Measurements from ENCODE around the gene EXTL1. TPM values are rescaled to one million over a fixed set of nuclear protein-coding genes. Genes with fewer than 3 reads are reported as not detected.

The EXTL1 gene
- total RNA-seq, 2 donors from 2014 or later = not detected

DNA sequence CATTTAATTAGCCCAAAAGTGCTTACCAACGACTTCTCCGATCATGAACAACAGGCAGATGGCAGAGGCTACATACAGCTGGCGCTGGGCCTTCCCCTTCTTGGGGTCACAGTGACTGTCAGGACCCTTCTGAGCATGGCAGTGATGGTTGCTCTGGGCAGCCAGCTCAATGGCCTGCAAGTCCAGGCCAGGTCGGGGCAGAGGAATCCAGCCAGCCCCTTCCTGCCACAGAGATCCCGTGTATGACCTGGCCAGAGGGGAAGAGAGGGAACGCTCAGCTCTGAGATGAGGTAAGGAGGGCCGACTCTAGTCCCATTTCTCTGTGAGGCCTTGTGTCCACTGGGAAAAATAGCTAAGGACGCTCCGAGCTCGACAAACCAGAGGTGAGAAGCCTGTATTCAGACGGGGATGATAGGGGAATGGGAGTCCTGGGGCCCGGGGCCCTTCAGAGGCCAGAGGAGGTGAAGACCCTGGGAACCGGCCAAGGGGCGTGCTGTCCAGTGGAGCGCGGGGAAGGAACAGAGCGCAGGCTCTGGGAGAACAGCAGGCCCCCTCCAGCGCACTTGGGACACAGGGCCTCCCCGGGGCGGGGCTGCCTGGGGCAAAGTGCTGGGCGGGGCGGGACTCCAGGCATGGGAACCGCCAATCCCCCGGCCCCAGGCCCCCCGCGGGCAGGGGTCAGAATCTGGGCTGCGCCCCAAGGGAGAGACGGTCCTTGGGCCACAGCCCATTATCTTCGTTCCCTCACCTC lies 23.6 kb downstream of the EXTL1 start:
- Mint-ChIP-seq H3K4me3 (peak overlapping the region; percentile 21 to 56), H3K27me3 (ENCODE audit: low read depth) (peaks cover 56% of the 10 kb centered on the region), H3K9me3 (no peaks in the 10 kb centered on the region), H3K27ac (no peak overlapping the region), H3K36me3 (ENCODE audit: insufficient read depth in 2 of 2) (peaks cover 1 to 3% of the 10 kb centered on the region in 2 donors), H3K4me1 (ENCODE audit: low read depth) (no peaks in the 10 kb centered on the region)
- ATAC-seq (replicated peaks in 1 of 2) (no peak), DNase-seq (no peak)

DNA sequence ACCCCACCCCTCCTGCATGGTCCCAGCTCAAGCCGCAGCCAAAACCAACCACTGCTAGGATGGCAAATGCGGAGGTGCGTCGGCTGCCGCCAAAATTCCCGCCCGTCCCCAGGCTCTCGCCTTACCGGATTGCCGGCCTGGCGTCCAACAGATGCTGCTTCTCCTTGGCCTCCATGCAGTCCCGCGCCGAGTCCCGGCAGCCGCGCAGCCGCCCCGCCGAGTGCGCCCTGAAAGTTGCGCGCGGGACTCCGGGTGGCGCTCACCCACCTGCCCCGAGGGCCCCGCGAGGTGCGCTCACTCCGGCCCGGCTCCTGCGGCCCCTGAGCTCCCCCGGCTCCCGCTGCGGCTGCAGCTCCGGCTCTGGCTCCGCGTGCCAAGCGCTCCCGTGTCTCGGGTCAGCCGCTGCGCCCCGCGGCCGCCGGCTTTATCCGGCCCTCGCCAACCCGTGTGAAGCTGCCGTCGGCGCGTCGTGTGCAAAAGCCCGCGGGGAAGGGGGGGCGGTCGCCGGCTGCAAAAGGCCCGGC lies 24.2 kb downstream of the EXTL1 start, which contains the start of gene SLC30A2:
SLC30A2 (minus strand) TSS at position 397 of the 524 bp plus-strand sequence; CDS start at position 175, 222 bp downstream.
- H3K4me1 Mint-ChIP-seq (ENCODE audit: low read depth) = no peaks in the 10 kb centered on the region
- H3K36me3 Mint-ChIP-seq (ENCODE audit: insufficient read depth in 2 of 2) = peaks cover 1 to 3% of the 10 kb centered on the region in 2 donors
- peak within 1 kb of the TSS; percentile 34 to 56 for H3K4me3 Mint-ChIP-seq
- no peak for DNase-seq
- no peaks in the 10 kb centered on the region for H3K9me3 Mint-ChIP-seq
- peak in 1 of 2 donors; percentile 15 for ATAC-seq (replicated peaks in 1 of 2)
- peaks cover 62% of the 10 kb centered on the region for H3K27me3 Mint-ChIP-seq (ENCODE audit: low read depth)
- no peak within 1 kb of the TSS for H3K27ac Mint-ChIP-seq

DNA sequence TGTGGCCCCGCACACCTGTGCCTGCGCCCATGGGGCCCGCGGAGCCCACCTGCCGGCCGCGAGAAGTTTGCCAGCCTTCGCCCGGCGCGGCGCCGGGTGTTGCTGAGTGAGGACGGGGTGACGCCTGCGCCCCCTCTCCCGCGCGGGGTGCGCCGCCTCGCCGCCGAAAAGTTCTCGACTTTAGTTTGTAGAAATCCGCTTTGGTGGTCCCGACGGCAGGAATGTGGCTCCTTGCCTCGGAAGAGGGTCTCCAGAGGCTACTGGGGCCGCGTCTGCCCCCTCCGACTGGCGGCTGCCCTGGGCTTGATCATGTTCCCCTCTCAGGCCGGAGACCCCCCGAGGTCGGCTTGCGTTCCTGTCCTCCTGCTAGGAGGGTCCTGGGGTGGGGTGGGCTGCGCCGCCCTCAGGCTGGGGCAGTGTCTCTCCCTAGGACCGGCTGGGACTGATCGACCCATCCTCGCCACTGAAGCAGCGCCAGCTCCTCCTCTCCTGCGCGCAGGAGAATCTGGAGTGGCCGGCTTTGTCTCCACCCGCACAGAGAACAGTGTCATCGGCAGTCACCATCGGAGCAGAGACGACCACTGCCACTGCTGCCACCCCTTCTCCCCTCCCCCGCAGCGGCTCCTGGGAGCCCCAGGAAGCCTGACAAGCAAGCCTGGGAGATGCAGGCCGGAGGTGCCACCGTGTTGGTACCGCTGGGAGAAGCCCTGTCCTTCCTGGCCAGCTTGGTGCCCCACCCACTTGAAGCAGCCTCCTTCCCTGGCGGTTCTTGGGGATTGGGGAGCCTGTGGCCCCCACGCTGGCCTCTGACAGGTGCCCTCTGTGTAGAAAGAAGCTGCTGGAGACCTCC lies 24.9 kb downstream of the EXTL1 start:
- Mint-ChIP-seq H3K27me3 (ENCODE audit: low read depth) (peaks cover 69% of the 10 kb centered on the region), H3K4me3 (peak overlapping the region; percentile 34 to 39), H3K9me3 (no peaks in the 10 kb centered on the region), H3K4me1 (ENCODE audit: low read depth) (no peaks in the 10 kb centered on the region), H3K27ac (no peak overlapping the region), H3K36me3 (ENCODE audit: insufficient read depth in 2 of 2) (peaks cover 1 to 3% of the 10 kb centered on the region in 2 donors)
- DNase-seq (no peak), ATAC-seq (replicated peaks in 1 of 2) (peak in 1 of 2 donors; percentile 13)

DNA sequence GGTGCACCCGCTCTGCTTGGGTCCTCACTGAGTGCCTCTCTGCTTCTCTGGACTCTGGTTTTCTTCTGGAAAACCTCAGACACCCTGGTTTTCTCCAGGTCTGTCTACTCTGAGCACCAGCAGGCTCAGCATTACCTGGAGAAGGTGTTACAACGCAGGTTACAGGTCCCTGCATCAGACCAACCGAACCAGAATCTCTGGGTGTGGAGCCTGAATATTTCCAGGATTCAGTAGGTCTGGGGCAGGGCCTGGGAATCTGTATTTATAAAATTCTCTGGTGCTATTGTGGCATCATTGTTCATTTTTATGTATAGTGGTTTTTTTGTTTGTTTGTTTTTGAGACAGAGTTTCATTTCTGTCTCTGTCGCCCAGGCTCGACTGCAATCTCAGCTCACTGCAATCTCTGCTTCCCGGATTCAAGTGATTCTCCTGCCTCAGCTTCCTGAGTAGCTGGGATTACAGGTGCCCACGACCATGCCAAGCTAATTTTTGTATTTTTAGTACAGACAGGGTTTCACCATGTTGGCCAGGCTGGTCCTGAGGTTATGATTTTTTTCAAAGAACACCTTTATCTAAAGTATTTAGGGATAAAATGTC lies 25.8 kb downstream of the EXTL1 start:
- Mint-ChIP-seq H3K4me3 (no peak overlapping the region), H3K36me3 (ENCODE audit: insufficient read depth in 2 of 2) (peaks cover 1 to 3% of the 10 kb centered on the region in 2 donors), H3K27ac (no peak overlapping the region), H3K9me3 (no peaks in the 10 kb centered on the region), H3K27me3 (ENCODE audit: low read depth) (peaks cover 69% of the 10 kb centered on the region), H3K4me1 (ENCODE audit: low read depth) (no peaks in the 10 kb centered on the region)
- DNase-seq (no peak), ATAC-seq (replicated peaks in 1 of 2) (no peak)

DNA sequence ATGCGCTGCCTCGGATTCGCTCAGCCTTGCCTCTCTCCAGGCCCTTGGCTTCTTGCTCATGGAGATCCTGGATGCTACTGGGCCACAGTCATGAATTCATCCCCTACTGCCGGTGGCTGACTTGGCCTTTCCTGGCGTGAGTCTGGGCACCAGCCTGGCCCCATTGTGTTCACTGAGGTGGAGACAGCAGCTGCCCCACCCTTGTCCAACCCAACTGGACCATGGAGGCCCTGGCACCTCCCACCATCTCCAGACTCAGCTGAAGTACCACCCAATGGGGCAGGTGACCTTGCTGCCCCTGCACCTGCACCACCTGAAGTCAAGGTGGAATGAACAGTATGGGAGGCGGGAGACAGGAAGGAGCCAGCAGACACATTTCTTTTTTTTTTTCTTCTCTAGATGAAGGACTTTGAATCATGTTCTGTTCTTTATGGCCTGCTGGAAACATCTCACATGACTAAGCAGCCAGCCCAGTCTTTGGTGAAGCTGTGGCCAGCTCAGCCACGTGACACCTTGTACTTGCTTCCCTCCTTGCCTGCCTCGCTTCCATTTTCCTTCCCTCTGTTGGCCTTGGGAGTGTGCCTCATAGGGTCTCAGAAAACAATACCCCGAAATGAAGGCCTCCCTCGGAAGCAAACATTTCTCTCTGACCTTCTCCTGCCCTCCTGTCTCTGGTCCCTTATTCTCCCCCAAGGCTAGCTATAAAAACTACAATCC lies 28.1 kb downstream of the EXTL1 start:
- Mint-ChIP-seq H3K36me3 (ENCODE audit: insufficient read depth in 2 of 2) (peaks cover 1 to 3% of the 10 kb centered on the region in 2 donors), H3K4me3 (no peak overlapping the region), H3K9me3 (no peaks in the 10 kb centered on the region), H3K27ac (no peak overlapping the region), H3K27me3 (ENCODE audit: low read depth) (peaks cover 68% of the 10 kb centered on the region), H3K4me1 (ENCODE audit: low read depth) (no peaks in the 10 kb centered on the region)
- no peak for DNase-seq
- no peak for ATAC-seq (replicated peaks in 1 of 2)

DNA sequence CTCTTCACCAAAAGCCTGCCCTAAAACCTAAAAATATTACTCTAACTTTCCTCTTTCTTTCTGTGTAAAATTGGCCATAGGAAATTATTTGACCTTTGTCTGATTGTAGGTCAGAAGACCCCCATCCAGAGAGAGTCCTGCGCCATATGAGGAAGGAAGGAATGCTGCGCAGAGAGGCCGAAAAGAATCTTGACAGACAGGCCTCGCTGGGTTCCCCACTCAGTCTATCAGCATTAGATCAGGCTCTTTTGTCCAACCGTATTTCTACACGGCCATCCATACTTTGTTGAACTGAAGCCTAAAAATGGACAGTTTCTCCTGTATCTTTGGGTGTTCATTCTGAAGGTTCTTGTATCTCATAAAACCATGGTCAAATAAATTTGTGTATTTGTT lies 28.7 kb downstream of the EXTL1 start:
- H3K36me3 Mint-ChIP-seq (ENCODE audit: insufficient read depth in 2 of 2) = peaks cover 0 to under 1% of the 10 kb centered on the region in 2 donors
- H3K27ac Mint-ChIP-seq = no peak overlapping the region
- H3K4me1 Mint-ChIP-seq (ENCODE audit: low read depth) = no peaks in the 10 kb centered on the region
- ATAC-seq (replicated peaks in 1 of 2) (no peak), DNase-seq (no peak)
- no peaks in the 10 kb centered on the region for H3K9me3 Mint-ChIP-seq
- H3K4me3 Mint-ChIP-seq = no peak overlapping the region
- peaks cover 68% of the 10 kb centered on the region for H3K27me3 Mint-ChIP-seq (ENCODE audit: low read depth)

DNA sequence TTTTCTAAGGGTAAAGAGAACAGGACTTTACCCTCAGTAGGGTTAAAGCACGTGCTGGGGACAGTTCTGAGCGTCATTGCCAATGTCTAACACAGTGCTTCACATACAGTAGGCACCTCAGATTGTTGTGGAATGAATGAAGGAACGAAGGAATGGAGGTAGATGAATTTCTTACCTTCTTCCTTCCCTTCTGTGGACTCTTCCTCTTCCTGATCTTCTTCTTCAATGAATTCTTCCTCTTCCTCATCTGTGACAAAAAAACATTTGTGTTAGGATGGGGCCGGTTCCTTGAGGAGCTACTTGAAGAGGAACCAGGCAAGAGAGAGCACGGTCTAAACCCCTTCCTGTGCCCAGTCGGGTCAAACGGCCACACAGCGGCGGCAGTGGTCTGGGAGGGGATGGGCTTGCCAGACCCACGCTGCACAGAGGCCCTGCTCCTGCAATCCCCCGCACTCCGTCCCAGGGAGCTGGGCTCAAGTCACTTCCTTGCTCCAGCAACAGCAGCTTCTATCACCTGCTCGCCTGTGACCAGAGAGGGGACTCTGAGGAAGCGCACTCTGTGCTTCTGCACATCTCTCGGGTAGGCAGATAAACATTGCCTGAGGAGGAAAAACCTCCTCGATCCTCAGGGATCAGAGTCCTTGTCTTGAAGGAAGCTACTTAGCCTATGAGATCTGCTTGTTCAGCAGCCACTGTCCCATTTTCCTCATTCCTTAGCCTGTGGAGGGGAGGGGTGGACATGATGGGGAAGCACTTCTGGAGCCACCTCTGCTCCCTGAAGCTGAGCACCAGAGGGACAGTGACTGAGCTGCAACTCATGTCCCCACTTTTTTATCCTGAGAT lies 32.4 kb downstream of the EXTL1 start:
- no peaks in the 10 kb centered on the region for H3K36me3 Mint-ChIP-seq (ENCODE audit: insufficient read depth in 2 of 2)
- H3K27ac Mint-ChIP-seq = no peak overlapping the region
- H3K27me3 Mint-ChIP-seq (ENCODE audit: low read depth) = peaks cover 47% of the 10 kb centered on the region
- H3K4me1 Mint-ChIP-seq (ENCODE audit: low read depth) = no peaks in the 10 kb centered on the region
- no peak for DNase-seq
- H3K4me3 Mint-ChIP-seq = no peak overlapping the region
- no peak for ATAC-seq (replicated peaks in 1 of 2)
- H3K9me3 Mint-ChIP-seq = no peaks in the 10 kb centered on the region

DNA sequence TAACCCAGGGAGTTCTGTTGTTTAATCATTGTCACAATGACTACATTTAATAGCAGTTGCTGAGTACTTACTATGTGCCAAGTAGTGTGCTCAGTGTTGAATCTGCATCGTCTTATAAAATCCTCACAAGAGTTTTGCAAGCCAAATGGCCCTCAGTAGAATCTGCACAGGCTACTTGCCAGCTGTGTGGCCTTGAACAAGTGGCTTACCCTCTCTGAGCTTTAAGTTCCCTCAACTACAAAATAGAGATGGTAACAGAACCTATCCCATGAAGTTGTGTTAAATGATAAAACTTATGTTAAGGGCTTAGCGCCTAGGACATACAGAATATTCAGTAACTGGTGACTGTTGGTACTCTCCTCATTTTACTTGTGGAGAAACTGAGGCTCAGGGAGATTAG lies 33.5 kb downstream of the EXTL1 start:
- Mint-ChIP-seq H3K27me3 (ENCODE audit: low read depth) (peaks cover 46% of the 10 kb centered on the region), H3K4me3 (no peak overlapping the region), H3K36me3 (ENCODE audit: insufficient read depth in 2 of 2) (no peaks in the 10 kb centered on the region), H3K4me1 (ENCODE audit: low read depth) (no peaks in the 10 kb centered on the region), H3K9me3 (no peaks in the 10 kb centered on the region), H3K27ac (no peak overlapping the region)
- no peak for ATAC-seq (replicated peaks in 1 of 2)
- no peak for DNase-seq

DNA sequence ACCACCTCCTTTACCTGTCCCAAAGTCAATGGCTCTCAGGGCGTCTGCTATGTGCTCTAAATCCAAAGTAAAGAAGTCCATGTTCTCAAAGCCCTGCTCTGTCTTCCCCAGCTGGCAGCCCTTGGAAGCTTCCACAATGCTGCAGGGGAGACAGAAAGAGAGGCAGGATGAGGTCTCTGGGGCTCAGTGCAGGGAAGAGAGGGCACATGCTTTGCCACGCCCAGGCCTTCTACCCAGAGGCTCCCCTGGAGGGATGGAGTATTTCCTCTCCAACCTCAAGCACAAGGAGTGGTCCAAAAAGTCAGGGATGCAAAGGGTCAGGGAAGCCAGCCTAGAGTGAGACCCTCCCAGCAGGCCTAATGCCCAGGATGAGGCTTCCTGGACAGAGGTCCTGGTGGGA lies 35.6 kb downstream of the EXTL1 start:
- H3K27me3 Mint-ChIP-seq (ENCODE audit: low read depth) = peaks cover 41% of the 10 kb centered on the region
- H3K36me3 Mint-ChIP-seq (ENCODE audit: insufficient read depth in 2 of 2) = no peaks in the 10 kb centered on the region
- no peaks in the 10 kb centered on the region for H3K4me1 Mint-ChIP-seq (ENCODE audit: low read depth)
- H3K9me3 Mint-ChIP-seq = no peaks in the 10 kb centered on the region
- ATAC-seq (replicated peaks in 1 of 2) (no peak), DNase-seq (no peak)
- no peak overlapping the region for H3K4me3 Mint-ChIP-seq
- H3K27ac Mint-ChIP-seq = no peak overlapping the region

DNA sequence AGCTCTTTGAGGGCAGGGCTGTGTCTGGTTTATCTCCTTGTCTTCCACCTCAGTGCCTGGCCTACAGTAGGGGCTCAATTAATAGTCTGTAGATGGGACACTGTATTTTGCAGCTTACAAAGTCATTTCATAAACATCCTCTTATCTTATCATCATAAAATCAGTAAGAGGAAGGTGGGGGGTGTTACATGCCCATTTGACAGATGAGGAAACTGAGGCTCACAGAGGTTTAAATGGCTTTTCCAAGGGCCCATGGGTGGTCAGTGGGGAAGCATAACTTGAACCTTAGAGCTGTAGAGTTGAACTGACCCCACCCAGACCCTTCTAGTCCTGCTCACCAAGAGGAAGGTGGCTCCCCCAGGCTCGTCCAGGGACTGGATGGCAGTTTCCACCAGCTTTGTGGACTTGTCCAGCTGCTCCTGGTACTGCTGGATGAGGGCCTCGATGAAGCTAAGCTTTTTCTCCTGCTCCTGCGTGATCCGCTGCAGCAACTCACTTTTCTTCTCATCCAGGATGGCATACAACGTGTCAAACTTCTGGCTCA lies 36.5 kb downstream of the EXTL1 start:
- H3K27ac Mint-ChIP-seq = no peak overlapping the region
- ATAC-seq (replicated peaks in 1 of 2) (no peak), DNase-seq (no peak)
- no peaks in the 10 kb centered on the region for H3K9me3 Mint-ChIP-seq
- peaks cover 41% of the 10 kb centered on the region for H3K27me3 Mint-ChIP-seq (ENCODE audit: low read depth)
- no peaks in the 10 kb centered on the region for H3K4me1 Mint-ChIP-seq (ENCODE audit: low read depth)
- H3K36me3 Mint-ChIP-seq (ENCODE audit: insufficient read depth in 2 of 2) = no peaks in the 10 kb centered on the region
- no peak overlapping the region for H3K4me3 Mint-ChIP-seq

DNA sequence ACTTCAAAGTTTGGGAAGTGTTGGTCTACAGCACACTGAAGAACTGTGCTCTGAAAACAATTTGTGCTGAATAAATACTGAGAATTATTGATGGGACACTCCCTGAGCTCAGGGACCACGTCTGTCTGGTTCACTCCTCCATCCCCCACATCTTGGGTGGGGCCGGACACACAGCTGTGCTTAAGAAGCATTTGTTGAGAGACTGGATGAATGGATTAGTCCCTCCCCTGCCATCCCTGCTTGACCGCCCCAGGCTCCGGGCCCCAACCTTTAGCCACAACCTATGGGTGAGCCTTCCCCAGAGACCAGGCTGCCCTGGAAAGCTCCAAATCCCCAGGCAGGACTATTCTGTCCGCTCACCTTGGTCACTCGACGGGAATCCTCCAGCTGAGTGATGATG lies 38.3 kb downstream of the EXTL1 start:
- H3K27me3 Mint-ChIP-seq (ENCODE audit: low read depth) = peaks cover 28% of the 10 kb centered on the region
- DNase-seq = no peak
- H3K4me3 Mint-ChIP-seq = no peak overlapping the region
- no peaks in the 10 kb centered on the region for H3K36me3 Mint-ChIP-seq (ENCODE audit: insufficient read depth in 2 of 2)
- no peak for ATAC-seq (replicated peaks in 1 of 2)
- H3K4me1 Mint-ChIP-seq (ENCODE audit: low read depth) = no peaks in the 10 kb centered on the region
- no peaks in the 10 kb centered on the region for H3K9me3 Mint-ChIP-seq
- no peak overlapping the region for H3K27ac Mint-ChIP-seq

Data from activated T-cell treated with anti-CD3 and anti-CD28 coated beads, Interleukin-2, amount 50 U/mL, for 72 hours (primary cell).